ENCODE measurements around the gene ATP4B.
"Not testable (repeated sequence)": the region's sequence is repeated elsewhere in the genome, so short reads cannot be mapped to it uniquely, and the experiment has no call there.

GRCh38 chr13:113621986-113622550, 35.9 kb downstream of the ATP4B start:
- not testable (repeated sequence) for TF ChIP-seq TAF1 (IDR thresholded peaks at IDR 0.05; ENCODE audit: low read depth, low read length); MAFK (IDR thresholded peaks at IDR 0.05; ENCODE audit: low read depth, low read length); TCF12 (IDR thresholded peaks at IDR 0.05; ENCODE audit: low read depth, low read length); CTBP2 (IDR thresholded peaks at IDR 0.05; ENCODE audit: borderline replicate concordance, insufficient read depth, insufficient read length, low read length); EZH2 (IDR thresholded peaks at IDR 0.05; ENCODE audit: low read depth, low read length, severe bottlenecking); POLR2A (IDR thresholded peaks at IDR 0.05; ENCODE audit: control extremely low read depth in 1 of 2, low read depth in 2 of 2, low read length in 2 of 2); CTCF (IDR thresholded peaks at IDR 0.05; ENCODE audit: control extremely low read depth in 1 of 3, insufficient read depth in 1 of 3, low read depth in 1 of 3, low read length in 3 of 3); CHD1 (IDR thresholded peaks at IDR 0.05; ENCODE audit: low read depth, low read length); RBBP5 (IDR thresholded peaks at IDR 0.05; ENCODE audit: borderline replicate concordance, low read depth, low read length); USF2 (IDR thresholded peaks at IDR 0.05; ENCODE audit: low read length); GTF2F1 (IDR thresholded peaks at IDR 0.05; ENCODE audit: borderline replicate concordance, low read depth, low read length); SP1 (IDR thresholded peaks at IDR 0.05; ENCODE audit: low read depth, low read length); RAD21 (IDR thresholded peaks at IDR 0.05 in 1 of 2, conservative IDR thresholded peaks at IDR 0.05 in 1 of 2; ENCODE audit: low read depth in 2 of 2, low read length in 2 of 2); POLR2AphosphoS5 (IDR thresholded peaks at IDR 0.05; ENCODE audit: low read depth, low read length)

All from H1 (cell line).